Mammary epithelial cell (primary cell): Measurements from ENCODE around the gene TCN1.

Experiments used
- EZH2 ChIP-seq: IDR thresholded peaks from 2 replicates; pipeline ENCODE4 v1.6.1; 2012; ENCODE audit warnings: low read length, inconsistent platforms, borderline replicate concordance
- TF ChIP-seq, protein P1 (sequence below), 2 donors: IDR thresholded peaks in 1 of 2; conservative IDR thresholded peaks in 1 of 2; 2 replicates each; pipeline ENCODE4 v1.5.1; 2011 to 2012; ENCODE audit warnings: inconsistent platforms in 2 of 2, low read length in 2 of 2, mild to moderate bottlenecking in 2 of 2, control low read depth in 1 of 2, low read depth in 1 of 2; ENCODE audit not compliant: insufficient read depth in 1 of 2; ENCODE audit errors: extremely low read depth in 1 of 2

DNA sequence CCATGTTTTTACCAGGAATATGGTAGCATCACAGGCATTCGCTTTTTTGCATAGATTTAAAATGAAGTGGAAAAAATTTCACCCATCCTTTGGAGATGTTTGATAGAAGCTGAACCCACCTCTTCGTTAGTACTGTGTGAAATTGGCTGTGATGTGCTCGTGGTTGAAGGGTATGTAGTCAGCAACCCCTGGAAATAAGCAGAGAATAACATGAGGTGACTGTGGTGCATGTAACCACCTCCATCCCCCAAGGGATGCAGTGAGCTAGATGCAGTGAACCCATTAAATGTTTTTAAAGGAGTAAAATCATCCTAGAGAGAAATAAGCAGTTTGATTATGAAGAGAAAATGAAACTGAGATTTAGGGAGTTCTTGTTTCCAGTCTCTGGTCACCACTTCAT is 36.9 kb downstream of the TCN1 start:
- TF ChIP-seq, protein P1, sequence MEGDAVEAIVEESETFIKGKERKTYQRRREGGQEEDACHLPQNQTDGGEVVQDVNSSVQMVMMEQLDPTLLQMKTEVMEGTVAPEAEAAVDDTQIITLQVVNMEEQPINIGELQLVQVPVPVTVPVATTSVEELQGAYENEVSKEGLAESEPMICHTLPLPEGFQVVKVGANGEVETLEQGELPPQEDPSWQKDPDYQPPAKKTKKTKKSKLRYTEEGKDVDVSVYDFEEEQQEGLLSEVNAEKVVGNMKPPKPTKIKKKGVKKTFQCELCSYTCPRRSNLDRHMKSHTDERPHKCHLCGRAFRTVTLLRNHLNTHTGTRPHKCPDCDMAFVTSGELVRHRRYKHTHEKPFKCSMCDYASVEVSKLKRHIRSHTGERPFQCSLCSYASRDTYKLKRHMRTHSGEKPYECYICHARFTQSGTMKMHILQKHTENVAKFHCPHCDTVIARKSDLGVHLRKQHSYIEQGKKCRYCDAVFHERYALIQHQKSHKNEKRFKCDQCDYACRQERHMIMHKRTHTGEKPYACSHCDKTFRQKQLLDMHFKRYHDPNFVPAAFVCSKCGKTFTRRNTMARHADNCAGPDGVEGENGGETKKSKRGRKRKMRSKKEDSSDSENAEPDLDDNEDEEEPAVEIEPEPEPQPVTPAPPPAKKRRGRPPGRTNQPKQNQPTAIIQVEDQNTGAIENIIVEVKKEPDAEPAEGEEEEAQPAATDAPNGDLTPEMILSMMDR (conservative IDR thresholded peaks at IDR 0.05 in 1 of 2, IDR thresholded peaks at IDR 0.05 in 1 of 2; ENCODE audit: extremely low read depth in 1 of 2, insufficient read depth in 1 of 2, low read depth in 1 of 2, low read length in 2 of 2), result no peak
- TF ChIP-seq EZH2, result no peak
